Thyroid gland (tissue), 4 donors: ENCODE results near the gene PPDPF. TPM values are rescaled to one million over a fixed set of nuclear protein-coding genes. Genes with fewer than 3 reads are reported as not detected.

Experiments used
- DNase-seq, 2 donors: peaks; one replicate each; pipeline ENCODE4 v3.0.0-alpha.2; 2019
- H3K27ac ChIP-seq, 3 donors: fragments of 200-600 bp; sonication (generic); 1 replicate in 2 of 3; 2 replicates in 1 of 3; pipeline ENCODE4 v1.5.1; 2016 to 2019; ENCODE audit warnings: mild to moderate bottlenecking in 1 of 3, moderate library complexity in 1 of 3
- H3K27me3 ChIP-seq: fragments of 200-600 bp; sonication (generic); one replicate; pipeline ENCODE4 v1.5.1; 2019
- H3K36me3 ChIP-seq, 2 donors: fragments of 200-600 bp; sonication (generic); one replicate each; pipeline ENCODE4 v1.5.1; 2016 to 2019
- H3K4me1 ChIP-seq, 2 donors: fragments of 200-600 bp; sonication (generic); one replicate each; pipeline ENCODE4 v1.5.1; 2017 to 2019
- H3K4me3 ChIP-seq, 3 donors: fragments of 200-600 bp; sonication (generic); replicated peaks in 1 of 3; 1 replicate in 2 of 3; 2 replicates in 1 of 3; pipeline ENCODE4 v1.5.1; 2016; ENCODE audit warnings: mild to moderate bottlenecking in 1 of 3
- H3K9me3 ChIP-seq: fragments of 200-600 bp; sonication (generic); one replicate; pipeline ENCODE4 v1.5.1; 2017
- CTCF ChIP-seq, 6 experiments: fragments of 200-600 bp in 3 of 6; fragments of 450-650 bp in 3 of 6; sonication (generic) in 3 of 6; IDR thresholded peaks; one replicate each; pipeline ENCODE4 v1.5.1; 2016 to 2019; ENCODE audit warnings: antibody characterized with exemption in 6 of 6, mild to moderate bottlenecking in 2 of 6, inconsistent platforms in 1 of 6, moderate library complexity in 1 of 6
- POLR2A ChIP-seq, 2 donors: fragments of 450-650 bp; IDR thresholded peaks; one replicate each; pipeline ENCODE4 v1.6.1; 2017; ENCODE audit warnings: antibody characterized with exemption in 2 of 2, mild to moderate bottlenecking in 2 of 2, moderate library complexity in 1 of 2
- WGBS, 2 donors: methylation state at CpG; one replicate each; pipeline ENCODE4 v1.1.5; 2017; 5-methylcytosine and 5-hydroxymethylcytosine counted together
- intact Hi-C: fragments of 100-400 bp; cut with DNase I; formaldehyde crosslinking; loops from one replicate; pipeline ENCODE4 v1.15.1; 2023
- total RNA-seq, 4 donors: library from RNA; depleted of rRNA; stranded (reverse); fragments of >200 nt; gene quantifications; one replicate each; pipeline ENCODE4 v1.2.3, GENCODE V29; 2016

The PPDPF gene
- total RNA-seq, 4 donors from 2014 or later, result 82.0 to 226 (median 146) TPM

GRCh38 chr20:63495741-63496595 lies 24.6 kb upstream of the PPDPF start:
- Histone ChIP-seq H3K36me3 (no peaks in the 10 kb centered on the region), H3K4me1 (peaks cover 0 to 16% of the 10 kb centered on the region in 2 donors), H3K27me3 (peaks cover 7% of the 10 kb centered on the region), H3K9me3 (no peaks in the 10 kb centered on the region), H3K4me3 (peak overlapping the region in 1 of 3 donors; percentile 13), H3K27ac (no peak overlapping the region)
- DNase-seq, result peak; percentile 51 to 59
- TF ChIP-seq CTCF (IDR thresholded peaks at IDR 0.05), result peak; percentile 59 to 94 (median 72)
- TF ChIP-seq POLR2A (IDR thresholded peaks at IDR 0.05), result no peak
- intact Hi-C loops, result loop anchor here (5.0 kb wide), 1 partner anchor 476 kb away; no protein-coding TSS in a partner anchor
- WGBS, 2 donors, result 20 to 29% methylated on average over 25 to 30 of the region's 48 CpGs

GRCh38 chr20:63496596-63497120 lies 23.9 kb upstream of the PPDPF start:
- intact Hi-C loops, result loop anchor here (5.0 kb wide), 1 partner anchor 476 kb away; no protein-coding TSS in a partner anchor
- TF ChIP-seq POLR2A (IDR thresholded peaks at IDR 0.05), result no peak
- no peak for TF ChIP-seq CTCF (IDR thresholded peaks at IDR 0.05)
- WGBS, 2 donors, result 37 to 50% methylated on average over 5 to 7 of the region's 16 CpGs
- Histone ChIP-seq H3K9me3 (no peaks in the 10 kb centered on the region), H3K4me1 (peaks cover 0 to 16% of the 10 kb centered on the region in 2 donors), H3K27me3 (peaks cover 7% of the 10 kb centered on the region), H3K27ac (no peak overlapping the region), H3K4me3 (no peak overlapping the region), H3K36me3 (no peaks in the 10 kb centered on the region)
- no peak for DNase-seq

GRCh38 chr20:63497138-63497945 lies 23.2 kb upstream of the PPDPF start:
- intact Hi-C loops, result loop anchor here (5.0 kb wide), 1 partner anchor 475 kb away; no protein-coding TSS in a partner anchor
- H3K9me3 ChIP-seq, result no peaks in the 10 kb centered on the region
- no peak for DNase-seq
- H3K4me3 ChIP-seq, result no peak overlapping the region
- H3K36me3 ChIP-seq, result no peaks in the 10 kb centered on the region
- TF ChIP-seq POLR2A (IDR thresholded peaks at IDR 0.05) (no peak), CTCF (IDR thresholded peaks at IDR 0.05) (no peak)
- 72 to 76% methylated on average over 10 to 16 of the region's 20 CpGs for WGBS, 2 donors
- H3K4me1 ChIP-seq, result peaks cover 0 to 16% of the 10 kb centered on the region in 2 donors
- peaks cover 7% of the 10 kb centered on the region for H3K27me3 ChIP-seq
- H3K27ac ChIP-seq, result no peak overlapping the region

- Histone ChIP-seq H3K9me3 (no peaks in the 10 kb centered on the region), H3K4me3 (peak overlapping the region in 1 of 3 donors; percentile 17), H3K4me1 (peaks cover 0 to 16% of the 10 kb centered on the region in 2 donors), H3K27me3 (peaks cover 12% of the 10 kb centered on the region), H3K27ac (no peak overlapping the region), H3K36me3 (no peaks in the 10 kb centered on the region)
- no peak for TF ChIP-seq POLR2A (IDR thresholded peaks at IDR 0.05)
- TF ChIP-seq CTCF (IDR thresholded peaks at IDR 0.05), result no peak
- intact Hi-C loops, result loop anchor here (5.0 kb wide), 1 partner anchor 474 kb away; no protein-coding TSS in a partner anchor
- peak; percentile 41 to 44 for DNase-seq
- WGBS, 2 donors, result 7 to 28% methylated on average over 5 to 12 of the region's 60 CpGs
These were observed 22.3 kb upstream of the PPDPF start for GRCh38 chr20:63497946-63498935.
